Measurements from ENCODE around the gene EPHA7.

Gene EPHA7

DNA sequence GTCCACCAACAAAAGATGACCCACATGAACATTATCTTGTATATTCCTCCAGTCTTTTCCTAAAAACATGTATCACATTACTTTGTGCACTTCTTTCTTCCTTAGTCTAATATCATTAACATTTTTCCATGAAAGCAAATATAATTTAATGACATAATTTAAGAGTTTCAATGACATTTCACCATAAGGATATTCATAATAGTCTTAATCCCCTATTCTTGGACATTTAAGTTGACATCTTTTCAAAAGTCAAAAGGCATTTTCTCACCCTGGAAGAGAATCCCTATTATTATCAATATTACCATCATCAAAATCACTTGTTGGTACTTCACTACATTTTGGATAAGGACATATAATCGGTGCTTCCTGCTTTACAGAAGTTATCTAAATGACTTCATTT, 31.3 kb downstream of the EPHA7 start:
- POLR2A ChIA-PET (ENCODE audit: low non-redundant PET), result no interaction called here
- DNase-seq (ENCODE audit: low spot score), result no peak
- no peak for TF ChIP-seq CTCF (conservative IDR thresholded peaks at IDR 0.05; ENCODE audit: low read depth)
- H3K27ac ChIP-seq, result no peak overlapping the region
- CTCF ChIA-PET, result interaction anchor here (0.5 kb wide), 1 partner anchor 32 kb away, joined by 3 read pairs; no protein-coding TSS in a partner anchor

DNA sequence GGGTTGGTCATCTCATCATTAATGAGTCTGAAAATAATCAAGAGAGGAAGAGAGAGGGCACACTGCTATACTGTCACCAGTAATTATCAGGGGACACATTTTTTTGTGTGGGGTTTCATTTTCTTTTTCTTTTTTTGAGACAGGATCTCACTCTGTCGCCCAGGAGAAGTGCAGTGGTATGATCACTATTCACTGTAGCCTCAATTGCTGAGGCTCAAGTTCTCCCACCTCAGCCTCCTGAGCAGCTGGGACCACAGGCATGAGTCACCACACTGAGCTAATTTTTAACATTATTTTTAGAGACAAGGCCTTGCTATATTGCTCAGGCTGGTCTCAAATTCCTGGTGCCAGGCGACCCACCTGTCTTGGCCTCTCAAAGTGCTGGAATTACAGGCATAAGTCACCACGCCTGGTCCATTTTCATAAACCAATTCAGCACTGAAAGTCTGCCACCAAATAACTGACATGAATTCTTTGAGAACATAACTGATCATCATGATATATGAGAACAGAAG, 43.3 kb downstream of the EPHA7 start:
- CTCF ChIA-PET, result no interaction called here
- no peak for DNase-seq (ENCODE audit: low spot score)
- POLR2A ChIA-PET (ENCODE audit: low non-redundant PET), result no interaction called here
- H3K27ac ChIP-seq, result no peak overlapping the region
- no peak for TF ChIP-seq CTCF (conservative IDR thresholded peaks at IDR 0.05; ENCODE audit: low read depth)

DNA sequence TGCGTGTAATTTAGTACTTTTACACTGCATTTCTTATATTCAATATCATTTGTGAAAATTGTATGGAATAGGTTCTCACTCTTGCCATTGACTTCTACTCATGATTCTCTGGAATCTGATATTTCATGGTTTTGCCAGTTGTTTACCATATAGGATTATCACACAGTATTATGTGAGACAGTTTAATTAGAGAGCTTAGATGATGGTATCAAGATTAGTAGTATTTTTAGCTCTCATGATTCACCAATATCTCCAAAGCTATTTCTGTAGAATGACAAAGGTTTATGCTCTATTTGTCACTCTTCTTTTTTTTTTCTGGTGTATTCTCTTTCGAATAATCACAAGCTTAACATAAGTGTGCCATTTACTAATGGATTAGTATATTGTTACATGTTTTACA, 45.9 kb downstream of the EPHA7 start:
- POLR2A ChIA-PET (ENCODE audit: low non-redundant PET), result no interaction called here
- no peak for TF ChIP-seq CTCF (conservative IDR thresholded peaks at IDR 0.05; ENCODE audit: low read depth)
- DNase-seq (ENCODE audit: low spot score), result no peak
- H3K27ac ChIP-seq, result no peak overlapping the region
- CTCF ChIA-PET, result interaction anchor here (0.6 kb wide), 2 partner anchors 327 to 1980 kb away, joined by 3 to 4 read pairs; no protein-coding TSS in a partner anchor

DNA sequence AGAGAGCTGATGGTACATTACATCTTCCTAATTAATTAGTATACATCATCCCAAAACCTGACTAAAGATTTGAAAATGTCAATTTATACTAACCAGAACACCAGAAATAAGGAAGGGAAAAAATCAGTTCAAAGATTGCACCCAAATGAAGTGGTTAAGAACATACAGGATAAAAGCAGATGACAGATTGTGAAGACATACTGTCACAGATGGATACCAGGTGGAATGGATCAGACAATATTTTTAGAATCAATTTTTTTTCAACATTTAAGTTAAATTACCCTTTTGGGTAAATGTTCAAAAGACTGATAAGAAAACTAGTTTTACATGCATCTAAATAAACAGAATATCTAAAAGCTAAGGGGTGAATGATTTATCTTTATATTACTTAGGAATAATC, 47.6 kb downstream of the EPHA7 start:
- no peak for TF ChIP-seq CTCF (conservative IDR thresholded peaks at IDR 0.05; ENCODE audit: low read depth)
- ChIA-PET POLR2A (ENCODE audit: low non-redundant PET) (no interaction called here), CTCF (interaction anchor here (0.7 kb wide), 1 partner anchor 205 kb away, joined by 3 read pairs; no protein-coding TSS in a partner anchor)
- no peak for DNase-seq (ENCODE audit: low spot score)
- H3K27ac ChIP-seq, result no peak overlapping the region

DNA sequence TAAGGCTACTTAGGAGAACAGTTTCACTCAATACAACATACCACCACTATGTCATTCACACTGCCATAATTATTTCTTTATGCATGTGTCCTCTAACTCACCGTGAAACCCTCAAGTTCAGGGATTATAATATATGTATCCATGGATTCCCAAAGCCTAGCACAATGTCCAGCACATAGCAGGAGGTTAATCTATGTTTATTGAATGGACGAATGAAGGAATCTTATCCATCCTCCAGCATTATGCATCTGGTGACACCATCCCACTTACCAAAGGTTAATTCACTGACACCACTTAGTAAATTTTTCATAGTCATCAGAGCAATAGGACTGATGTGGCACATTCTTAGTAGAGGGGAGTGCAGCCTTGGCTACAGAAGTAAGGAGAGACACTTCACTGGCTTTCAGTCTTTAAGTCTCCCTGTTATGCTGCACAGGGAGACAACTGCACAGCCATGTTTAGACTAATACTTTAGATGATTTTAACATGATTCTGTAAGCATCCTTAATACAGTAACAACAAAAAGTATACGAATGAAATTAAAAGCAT, 49.7 kb downstream of the EPHA7 start:
- ChIA-PET CTCF (no interaction called here), POLR2A (ENCODE audit: low non-redundant PET) (no interaction called here)
- no peak for DNase-seq (ENCODE audit: low spot score)
- no peak overlapping the region for H3K27ac ChIP-seq
- TF ChIP-seq CTCF (conservative IDR thresholded peaks at IDR 0.05; ENCODE audit: low read depth), result no peak

DNA sequence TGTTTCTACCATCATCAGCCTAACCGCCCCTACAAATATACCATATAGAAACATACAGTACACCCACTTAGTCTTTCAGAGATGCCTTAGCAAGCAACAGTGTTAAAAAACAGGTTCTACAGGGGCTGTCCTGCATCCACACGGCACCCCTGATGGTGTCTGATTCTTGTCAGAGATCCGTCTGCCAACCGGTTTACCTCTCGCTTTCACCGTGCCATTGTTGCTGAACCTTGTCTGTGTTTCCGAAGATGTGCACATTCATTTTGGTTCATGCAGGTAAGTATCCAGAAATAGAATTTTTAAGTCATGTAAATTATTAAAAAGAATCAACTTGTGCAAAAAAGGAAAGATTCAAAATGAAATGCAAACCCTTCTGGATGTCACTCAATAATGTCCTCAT, 52.9 kb downstream of the EPHA7 start:
- DNase-seq (ENCODE audit: low spot score), result no peak
- H3K27ac ChIP-seq, result no peak overlapping the region
- ChIA-PET POLR2A (ENCODE audit: low non-redundant PET) (no interaction called here), CTCF (no interaction called here)
- TF ChIP-seq CTCF (conservative IDR thresholded peaks at IDR 0.05; ENCODE audit: low read depth), result no peak
